D721Med (cell line): ENCODE measurements around the gene MDM2.

Experiments
- DNase-seq: peaks from one replicate; pipeline ENCODE4 v3.0.0; 2011; ENCODE audit warnings: low spot score; ENCODE audit not compliant: insufficient read length
- FAIRE-seq: peaks from 2 replicates; lab custom pipeline; 2011; peaks lifted over from hg19 to GRCh38; lab: Jason Lieb, UNC
- TF ChIP-seq, protein P1 (sequence below): IDR thresholded peaks from 2 replicates; pipeline ENCODE4 v1.5.1; 2012; ENCODE audit warnings: mild to moderate bottlenecking, control low read depth; ENCODE audit not compliant: insufficient read depth; ENCODE audit errors: missing control alignments

MDM2 gene

DNA sequence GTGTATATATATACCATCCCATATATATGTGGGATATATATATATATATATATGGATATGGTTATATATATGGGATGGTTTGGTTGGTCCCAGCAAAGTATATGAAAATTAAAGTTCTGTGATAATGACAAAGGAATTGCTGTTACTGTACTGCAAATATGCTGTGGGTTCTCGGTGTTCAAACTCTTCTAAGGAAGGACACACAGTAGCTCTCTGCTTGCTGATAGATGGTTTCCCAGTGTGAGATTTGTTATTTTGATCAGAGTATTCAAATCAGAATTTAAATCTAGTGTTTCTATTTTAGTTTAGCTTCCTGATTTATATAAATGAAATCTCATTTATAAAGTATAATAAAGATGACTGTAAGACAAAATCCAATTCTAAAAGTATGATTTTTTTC, 42.3 kb upstream of the MDM2 start:
- DNase-seq (no peak), FAIRE-seq (no peak)
- TF ChIP-seq, protein P1, sequence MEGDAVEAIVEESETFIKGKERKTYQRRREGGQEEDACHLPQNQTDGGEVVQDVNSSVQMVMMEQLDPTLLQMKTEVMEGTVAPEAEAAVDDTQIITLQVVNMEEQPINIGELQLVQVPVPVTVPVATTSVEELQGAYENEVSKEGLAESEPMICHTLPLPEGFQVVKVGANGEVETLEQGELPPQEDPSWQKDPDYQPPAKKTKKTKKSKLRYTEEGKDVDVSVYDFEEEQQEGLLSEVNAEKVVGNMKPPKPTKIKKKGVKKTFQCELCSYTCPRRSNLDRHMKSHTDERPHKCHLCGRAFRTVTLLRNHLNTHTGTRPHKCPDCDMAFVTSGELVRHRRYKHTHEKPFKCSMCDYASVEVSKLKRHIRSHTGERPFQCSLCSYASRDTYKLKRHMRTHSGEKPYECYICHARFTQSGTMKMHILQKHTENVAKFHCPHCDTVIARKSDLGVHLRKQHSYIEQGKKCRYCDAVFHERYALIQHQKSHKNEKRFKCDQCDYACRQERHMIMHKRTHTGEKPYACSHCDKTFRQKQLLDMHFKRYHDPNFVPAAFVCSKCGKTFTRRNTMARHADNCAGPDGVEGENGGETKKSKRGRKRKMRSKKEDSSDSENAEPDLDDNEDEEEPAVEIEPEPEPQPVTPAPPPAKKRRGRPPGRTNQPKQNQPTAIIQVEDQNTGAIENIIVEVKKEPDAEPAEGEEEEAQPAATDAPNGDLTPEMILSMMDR, result no peak

DNA sequence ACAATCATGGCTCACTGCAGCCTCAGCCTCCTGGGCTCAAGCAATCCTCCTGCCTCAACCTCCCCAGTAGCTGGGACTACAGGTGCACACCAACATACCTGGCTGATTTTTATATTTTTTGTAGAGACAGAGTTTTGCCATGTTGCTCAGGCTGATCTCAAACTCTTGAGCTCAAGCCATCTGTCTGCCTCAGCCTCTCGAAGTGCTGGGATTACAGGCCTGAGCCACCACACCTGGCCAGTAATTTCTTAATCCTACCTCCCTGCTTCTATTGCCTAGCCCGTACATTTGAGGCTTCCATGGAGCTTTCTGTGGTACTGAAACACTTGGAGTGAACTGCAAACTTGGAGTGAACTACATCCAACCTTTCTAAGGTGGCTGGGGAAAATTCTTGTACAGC, 41.3 kb upstream of the MDM2 start:
- DNase-seq (no peak), FAIRE-seq (no peak)
- TF ChIP-seq, protein P1, result no peak

DNA sequence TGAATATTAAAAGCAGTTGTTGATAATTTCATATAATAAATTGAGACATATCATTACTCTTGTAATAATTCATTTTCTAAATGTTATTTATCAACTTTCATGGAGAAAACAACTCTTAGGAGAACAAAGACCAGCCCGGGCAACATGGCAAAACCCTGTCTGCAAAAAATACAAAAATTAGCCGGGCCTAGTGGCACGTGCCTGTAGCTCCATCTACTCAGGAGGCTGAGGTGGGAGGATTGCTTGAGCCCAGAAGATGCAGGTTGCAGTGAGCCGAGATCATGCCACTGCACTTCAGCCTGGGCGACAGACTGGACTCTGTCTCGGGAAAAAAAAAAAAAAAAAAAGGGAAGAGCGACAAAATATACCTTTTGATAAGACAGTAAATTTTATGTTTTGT, 40.8 kb upstream of the MDM2 start:
- FAIRE-seq, result no peak

DNA sequence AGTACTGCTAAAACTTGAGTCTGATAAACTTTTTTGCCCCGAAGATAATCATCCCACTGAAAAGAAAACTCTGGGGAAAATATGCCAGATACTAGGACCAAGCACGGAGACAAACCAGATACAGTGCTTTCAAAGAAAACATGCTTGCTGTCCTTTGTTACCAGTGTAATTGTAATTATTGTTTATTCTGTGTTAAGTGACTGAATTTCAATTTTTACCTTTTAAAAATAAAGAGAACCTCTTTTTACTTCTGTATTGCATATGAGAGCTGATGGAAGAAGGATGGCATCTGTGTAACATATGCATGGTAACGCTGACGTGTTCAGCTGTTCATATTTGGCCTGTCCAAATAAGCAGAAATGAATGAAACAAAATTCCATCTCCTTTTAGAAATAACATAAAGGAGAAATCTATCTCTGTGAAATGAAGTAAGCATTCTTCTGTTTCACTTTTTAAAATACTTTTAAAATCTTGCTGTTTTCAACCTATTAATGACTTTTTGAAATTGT, 39.5 kb upstream of the MDM2 start:
- TF ChIP-seq, protein P1, result no peak
- FAIRE-seq, result no peak
- no peak for DNase-seq

More for the DNA sequence above, 40.8 kb upstream of the MDM2 start:
- TF ChIP-seq, protein P1, result no peak
- DNase-seq, result no peak

DNA sequence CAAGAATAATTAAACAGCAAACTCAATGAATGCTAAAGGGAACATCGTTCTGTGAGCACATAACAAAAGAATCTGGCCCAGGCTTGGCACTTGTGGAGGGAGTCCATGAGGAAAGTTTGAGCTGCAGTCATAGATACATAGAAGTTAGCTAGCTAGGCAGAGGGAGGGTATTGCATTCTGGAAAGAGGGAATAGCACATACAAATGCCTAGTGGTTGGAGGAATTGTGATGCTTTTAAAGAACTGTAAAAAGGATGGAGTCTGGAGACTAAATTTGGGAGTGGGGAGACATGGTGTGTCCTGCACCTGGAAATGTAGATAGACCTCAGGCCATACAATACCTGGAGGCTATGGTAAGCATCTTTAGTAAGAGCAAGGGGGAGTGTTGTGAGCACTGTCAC, 38.0 kb upstream of the MDM2 start:
- no peak for DNase-seq
- FAIRE-seq, result no peak
- TF ChIP-seq, protein P1, result no peak

DNA sequence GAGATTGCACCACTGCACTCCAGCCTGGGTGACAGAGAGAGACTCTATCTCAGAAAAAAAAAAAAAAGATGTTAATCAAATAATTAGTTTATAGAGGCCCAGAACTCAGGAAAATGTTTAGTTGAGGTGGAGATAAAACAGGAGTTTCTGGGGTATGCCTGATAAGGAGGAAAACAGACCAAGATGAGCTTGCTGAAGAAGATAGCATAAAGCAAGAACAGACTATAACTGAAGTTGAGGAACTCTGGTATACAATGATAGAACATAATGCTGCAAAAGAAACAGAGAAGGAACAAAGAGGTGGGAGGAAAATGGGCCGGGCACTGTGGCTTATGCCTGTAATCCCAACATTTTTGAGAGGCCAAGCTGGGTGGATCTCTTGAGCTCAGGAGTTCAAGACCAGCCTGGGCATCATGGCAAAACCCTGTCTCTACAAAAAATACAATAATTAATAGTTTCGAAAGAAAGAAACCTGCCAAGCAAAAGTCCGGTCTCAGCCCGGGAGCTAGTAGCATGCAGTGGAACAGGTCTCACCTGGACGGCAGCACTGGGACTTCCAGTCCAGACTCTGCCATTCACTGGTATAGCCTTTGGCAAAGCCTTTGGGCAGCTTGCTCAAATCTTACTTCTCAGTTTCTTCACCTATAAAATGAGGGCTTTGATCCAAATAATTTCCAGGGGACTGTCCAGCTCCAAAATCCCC, 36.6 kb upstream of the MDM2 start:
- FAIRE-seq (no peak), DNase-seq (no peak)
- TF ChIP-seq, protein P1, result no peak

DNA sequence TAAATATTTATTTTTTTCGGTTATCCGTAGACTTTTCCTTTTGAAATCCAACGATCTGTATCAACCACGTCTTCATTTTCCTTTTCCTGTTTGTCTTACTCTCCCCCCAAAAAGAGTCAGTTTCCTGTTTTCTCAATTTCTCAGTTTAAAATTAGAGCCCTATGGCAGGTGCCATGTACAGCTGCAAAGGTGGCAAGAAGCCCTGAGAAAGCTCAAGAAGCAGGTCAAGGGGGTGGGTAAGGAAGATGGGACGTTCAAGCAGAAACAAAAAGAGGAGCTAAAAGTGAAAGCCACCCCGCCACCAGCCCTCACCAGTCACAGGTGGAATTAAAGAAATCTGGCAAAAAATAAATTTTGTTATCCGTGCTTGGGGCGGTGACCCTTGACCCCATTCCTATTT, 35.3 kb upstream of the MDM2 start:
- DNase-seq (no peak), FAIRE-seq (no peak)
- TF ChIP-seq, protein P1, result no peak
